ENCODE results near the gene EXOG.

DNA sequence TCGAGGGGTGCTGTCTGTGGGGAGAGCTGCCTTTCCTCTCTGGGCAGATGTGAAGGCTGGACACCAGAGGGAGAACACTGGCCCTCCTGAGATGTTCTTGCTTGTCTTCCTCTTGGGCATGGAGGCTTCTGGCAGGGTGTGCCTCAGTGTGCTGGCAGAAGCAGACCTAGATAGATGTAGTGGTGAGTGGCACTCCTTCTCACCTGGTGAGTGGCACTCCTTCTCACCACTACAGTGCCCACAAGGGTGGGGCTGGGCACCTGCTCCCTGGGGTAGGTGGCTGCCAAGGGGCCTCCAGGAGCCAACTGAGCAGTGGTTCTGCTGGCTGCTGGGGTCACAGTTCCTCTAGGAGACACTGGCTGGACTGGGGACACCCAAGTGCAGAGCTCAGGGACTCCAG, 23.8 kb upstream of the EXOG start:
- TF ChIP-seq, protein P1, sequence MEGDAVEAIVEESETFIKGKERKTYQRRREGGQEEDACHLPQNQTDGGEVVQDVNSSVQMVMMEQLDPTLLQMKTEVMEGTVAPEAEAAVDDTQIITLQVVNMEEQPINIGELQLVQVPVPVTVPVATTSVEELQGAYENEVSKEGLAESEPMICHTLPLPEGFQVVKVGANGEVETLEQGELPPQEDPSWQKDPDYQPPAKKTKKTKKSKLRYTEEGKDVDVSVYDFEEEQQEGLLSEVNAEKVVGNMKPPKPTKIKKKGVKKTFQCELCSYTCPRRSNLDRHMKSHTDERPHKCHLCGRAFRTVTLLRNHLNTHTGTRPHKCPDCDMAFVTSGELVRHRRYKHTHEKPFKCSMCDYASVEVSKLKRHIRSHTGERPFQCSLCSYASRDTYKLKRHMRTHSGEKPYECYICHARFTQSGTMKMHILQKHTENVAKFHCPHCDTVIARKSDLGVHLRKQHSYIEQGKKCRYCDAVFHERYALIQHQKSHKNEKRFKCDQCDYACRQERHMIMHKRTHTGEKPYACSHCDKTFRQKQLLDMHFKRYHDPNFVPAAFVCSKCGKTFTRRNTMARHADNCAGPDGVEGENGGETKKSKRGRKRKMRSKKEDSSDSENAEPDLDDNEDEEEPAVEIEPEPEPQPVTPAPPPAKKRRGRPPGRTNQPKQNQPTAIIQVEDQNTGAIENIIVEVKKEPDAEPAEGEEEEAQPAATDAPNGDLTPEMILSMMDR (IDR thresholded peaks at IDR 0.05) = no peak
- TF ChIP-seq POLR2A (IDR thresholded peaks at IDR 0.05) (no peak), POLR2AphosphoS5 (IDR thresholded peaks at IDR 0.05; ENCODE audit: insufficient read depth in 1 of 2, low read depth in 1 of 2) (no peak)
